GM18526 (cell line): ENCODE results near the gene CEP85L.

Experiments
- POLR2A ChIP-seq: IDR thresholded peaks from 3 replicates; pipeline ENCODE4 v1.6.1; 2011; ENCODE audit not compliant: insufficient read length; ENCODE audit errors: extremely low read depth

The CEP85L gene

DNA sequence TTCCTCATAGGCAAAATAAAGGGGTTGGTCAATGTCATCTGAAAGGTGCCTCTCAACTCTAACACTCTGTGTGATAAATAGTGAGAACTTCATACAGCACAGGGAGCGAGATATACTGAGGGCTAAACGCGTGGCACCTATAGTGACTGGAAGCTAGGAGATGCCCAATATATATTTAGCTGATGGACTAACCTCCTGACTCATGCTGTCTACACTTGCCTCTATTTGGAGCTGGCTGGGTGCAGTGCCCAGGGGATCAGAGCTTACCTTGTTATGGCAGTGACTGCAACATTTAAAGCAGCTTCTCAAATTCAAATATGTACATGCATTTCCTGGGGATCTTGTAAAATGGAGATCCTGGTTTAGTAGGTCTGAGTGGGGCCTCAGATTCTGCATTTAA lies 214.9 kb downstream of the CEP85L start:
- no peak for TF ChIP-seq POLR2A

DNA sequence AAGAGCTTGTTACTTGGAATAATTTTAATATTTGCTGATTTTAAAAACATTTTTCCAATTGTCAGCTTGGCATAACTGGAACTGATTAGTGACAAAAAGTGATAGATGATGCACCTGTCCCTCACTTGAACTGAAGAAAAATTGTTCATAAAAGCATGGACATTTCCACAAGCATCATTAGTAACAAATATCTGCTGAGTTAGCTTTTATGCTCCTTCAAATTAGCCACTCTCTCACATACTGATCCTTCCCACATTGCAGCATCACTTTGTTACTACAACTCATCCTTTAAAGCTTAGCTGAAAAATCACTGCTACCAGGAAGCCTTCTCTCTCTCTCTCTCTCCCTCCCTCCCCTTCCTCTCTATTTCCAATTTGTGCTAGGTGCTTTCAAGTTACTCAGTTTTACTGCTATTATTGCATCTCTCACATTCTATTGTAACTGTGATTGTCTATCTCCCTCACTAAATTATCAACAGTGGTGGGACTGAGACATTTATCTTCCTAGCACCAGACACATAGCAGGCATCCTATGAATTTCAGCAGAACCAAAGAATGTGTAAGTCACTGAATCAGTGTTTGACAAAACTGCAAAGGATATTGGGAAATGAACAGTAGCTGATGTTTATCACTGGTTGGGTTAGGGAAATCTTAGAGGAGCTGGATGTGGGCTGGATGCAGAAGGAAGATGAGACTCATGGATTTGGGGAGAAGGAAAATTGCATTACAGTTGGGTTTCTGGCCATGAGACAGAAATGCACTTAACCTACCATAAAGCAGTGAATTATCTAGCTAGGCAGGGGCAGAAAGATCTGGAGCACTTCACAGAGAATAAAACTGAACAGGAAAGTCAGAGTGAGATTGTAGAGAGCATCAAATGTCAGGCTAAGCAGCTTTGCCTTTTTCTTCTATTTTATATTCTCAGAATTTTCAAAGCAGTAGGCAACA lies 231.7 kb downstream of the CEP85L start:
- no peak for TF ChIP-seq POLR2A
